ENCODE results near the gene PSRC1.

Gene PSRC1

DNA sequence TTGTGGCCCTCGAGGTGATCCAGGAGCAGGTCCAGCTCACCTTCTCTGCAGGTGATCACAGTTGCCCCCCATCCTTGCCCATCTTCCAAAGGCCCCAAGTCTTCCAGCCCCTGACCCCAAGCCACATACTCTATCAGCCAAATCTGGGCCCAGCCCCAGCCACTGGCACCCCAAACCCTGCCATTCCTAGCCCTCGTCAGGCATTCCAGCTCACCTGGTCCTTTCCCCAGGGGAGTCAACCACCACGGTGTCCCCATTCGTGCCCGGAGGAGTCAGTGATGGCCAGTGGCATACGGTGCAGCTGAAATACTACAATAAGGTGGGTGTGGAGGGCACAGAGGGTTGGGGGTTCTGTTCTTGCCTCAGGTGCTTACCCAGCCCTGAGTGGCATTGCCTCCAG is 21.4 kb downstream of the PSRC1 start:
- TF ChIP-seq, protein P1, sequence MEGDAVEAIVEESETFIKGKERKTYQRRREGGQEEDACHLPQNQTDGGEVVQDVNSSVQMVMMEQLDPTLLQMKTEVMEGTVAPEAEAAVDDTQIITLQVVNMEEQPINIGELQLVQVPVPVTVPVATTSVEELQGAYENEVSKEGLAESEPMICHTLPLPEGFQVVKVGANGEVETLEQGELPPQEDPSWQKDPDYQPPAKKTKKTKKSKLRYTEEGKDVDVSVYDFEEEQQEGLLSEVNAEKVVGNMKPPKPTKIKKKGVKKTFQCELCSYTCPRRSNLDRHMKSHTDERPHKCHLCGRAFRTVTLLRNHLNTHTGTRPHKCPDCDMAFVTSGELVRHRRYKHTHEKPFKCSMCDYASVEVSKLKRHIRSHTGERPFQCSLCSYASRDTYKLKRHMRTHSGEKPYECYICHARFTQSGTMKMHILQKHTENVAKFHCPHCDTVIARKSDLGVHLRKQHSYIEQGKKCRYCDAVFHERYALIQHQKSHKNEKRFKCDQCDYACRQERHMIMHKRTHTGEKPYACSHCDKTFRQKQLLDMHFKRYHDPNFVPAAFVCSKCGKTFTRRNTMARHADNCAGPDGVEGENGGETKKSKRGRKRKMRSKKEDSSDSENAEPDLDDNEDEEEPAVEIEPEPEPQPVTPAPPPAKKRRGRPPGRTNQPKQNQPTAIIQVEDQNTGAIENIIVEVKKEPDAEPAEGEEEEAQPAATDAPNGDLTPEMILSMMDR (IDR thresholded peaks at IDR 0.05; ENCODE audit: borderline replicate concordance, insufficient read depth, low read depth, low read length): no peak
- H3K4me3 ChIP-seq (ENCODE audit: low read depth, low read length): no peak overlapping the region

DNA sequence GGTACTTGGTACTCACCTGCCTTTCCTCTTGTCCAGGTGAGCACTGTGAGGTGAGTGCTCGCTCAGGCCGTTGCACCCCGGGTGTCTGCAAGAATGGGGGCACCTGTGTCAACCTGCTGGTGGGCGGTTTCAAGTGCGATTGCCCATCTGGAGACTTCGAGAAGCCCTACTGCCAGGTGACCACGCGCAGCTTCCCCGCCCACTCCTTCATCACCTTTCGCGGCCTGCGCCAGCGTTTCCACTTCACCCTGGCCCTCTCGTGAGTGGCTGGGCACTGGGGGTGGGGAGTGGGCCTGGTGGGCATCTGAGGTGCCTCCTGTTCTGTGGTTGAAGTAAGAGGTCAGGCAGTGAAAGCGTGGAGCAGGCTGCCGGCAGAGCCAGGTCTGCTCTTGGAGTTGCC is 21.9 kb downstream of the PSRC1 start:
- TF ChIP-seq, protein P1 (IDR thresholded peaks at IDR 0.05; ENCODE audit: borderline replicate concordance, insufficient read depth, low read depth, low read length): no peak
- H3K4me3 ChIP-seq (ENCODE audit: low read depth, low read length): no peak overlapping the region

- TF ChIP-seq, protein P1 (IDR thresholded peaks at IDR 0.05; ENCODE audit: borderline replicate concordance, insufficient read depth, low read depth, low read length): no peak
- no peak overlapping the region for H3K4me3 ChIP-seq (ENCODE audit: low read depth, low read length)
These were observed 23.0 kb downstream of the PSRC1 start for GRCh38 chr1:109259674-109260557.

DNA sequence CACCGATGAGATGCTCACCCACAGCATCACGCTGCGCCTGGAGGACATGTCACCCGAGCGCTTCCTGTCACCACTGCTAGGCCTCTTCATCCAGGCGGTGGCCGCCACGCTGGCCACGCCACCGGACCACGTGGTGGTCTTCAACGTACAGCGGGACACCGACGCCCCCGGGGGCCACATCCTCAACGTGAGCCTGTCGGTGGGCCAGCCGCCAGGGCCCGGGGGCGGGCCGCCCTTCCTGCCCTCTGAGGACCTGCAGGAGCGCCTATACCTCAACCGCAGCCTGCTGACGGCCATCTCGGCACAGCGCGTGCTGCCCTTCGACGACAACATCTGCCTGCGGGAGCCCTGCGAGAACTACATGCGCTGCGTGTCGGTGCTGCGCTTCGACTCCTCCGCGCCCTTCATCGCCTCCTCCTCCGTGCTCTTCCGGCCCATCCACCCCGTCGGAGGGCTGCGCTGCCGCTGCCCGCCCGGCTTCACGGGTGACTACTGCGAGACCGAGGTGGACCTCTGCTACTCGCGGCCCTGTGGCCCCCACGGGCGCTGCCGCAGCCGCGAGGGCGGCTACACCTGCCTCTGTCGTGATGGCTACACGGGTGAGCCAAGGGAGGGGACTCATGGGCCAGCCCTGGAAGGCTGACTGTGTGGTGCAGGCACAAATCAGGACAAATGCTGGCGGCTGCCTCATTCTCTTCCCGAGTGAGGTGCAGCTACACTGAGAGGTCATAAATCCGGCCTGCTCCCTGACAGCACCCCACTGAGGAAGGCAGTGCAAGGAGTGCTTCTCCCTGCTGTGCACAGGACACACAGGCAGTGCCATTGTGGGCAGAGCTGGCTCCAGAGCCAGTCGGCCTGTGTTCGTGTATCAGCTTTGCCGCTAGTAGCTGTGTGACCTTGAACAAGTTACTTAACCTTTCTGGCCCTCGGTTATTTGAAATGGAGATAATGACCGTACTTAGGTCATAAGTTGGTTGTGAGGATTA is 24.2 kb downstream of the PSRC1 start:
- no peak overlapping the region for H3K4me3 ChIP-seq (ENCODE audit: low read depth, low read length)
- TF ChIP-seq, protein P1 (IDR thresholded peaks at IDR 0.05; ENCODE audit: borderline replicate concordance, insufficient read depth, low read depth, low read length): no peak

- TF ChIP-seq, protein P1 (IDR thresholded peaks at IDR 0.05; ENCODE audit: borderline replicate concordance, insufficient read depth, low read depth, low read length): no peak
- H3K4me3 ChIP-seq (ENCODE audit: low read depth, low read length): no peak overlapping the region
These were observed 25.1 kb downstream of the PSRC1 start for GRCh38 chr1:109257682-109258421.

GRCh38 chr1:109256971-109257681 is 25.8 kb downstream of the PSRC1 start:
- H3K4me3 ChIP-seq (ENCODE audit: low read depth, low read length): no peak overlapping the region
- TF ChIP-seq, protein P1 (IDR thresholded peaks at IDR 0.05; ENCODE audit: borderline replicate concordance, insufficient read depth, low read depth, low read length): no peak
